ENCODE data around the gene NFX1.

DNA sequence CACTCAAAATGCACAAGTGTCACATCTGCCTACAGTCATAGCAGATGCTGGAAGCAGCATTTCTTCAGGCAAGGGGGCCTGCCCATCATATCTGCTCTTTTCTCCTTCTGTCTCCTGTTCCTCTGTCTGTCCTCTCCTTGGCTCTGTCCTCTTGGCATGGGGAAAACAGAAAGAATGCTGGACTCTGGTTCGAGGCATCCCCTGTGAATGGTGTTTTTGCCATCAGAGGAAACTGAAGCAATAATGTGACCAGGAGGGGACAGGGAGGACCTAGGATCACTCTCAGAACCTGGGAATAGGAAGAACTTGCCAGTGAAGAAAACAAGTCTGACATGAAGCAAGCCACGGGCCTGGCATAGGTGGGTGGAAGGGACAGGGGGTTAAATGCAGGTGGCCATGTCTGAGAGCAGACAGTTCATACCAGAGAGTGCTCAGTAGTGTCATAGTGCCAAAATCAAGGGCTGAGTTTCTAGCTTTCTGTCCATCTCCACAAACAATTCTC is 76.7 kb downstream of the NFX1 start:
- no peak for TF ChIP-seq POLR2A (IDR thresholded peaks at IDR 0.05)
- TF ChIP-seq POLR2AphosphoS5 (IDR thresholded peaks at IDR 0.05): no peak
- TF ChIP-seq, protein P1, sequence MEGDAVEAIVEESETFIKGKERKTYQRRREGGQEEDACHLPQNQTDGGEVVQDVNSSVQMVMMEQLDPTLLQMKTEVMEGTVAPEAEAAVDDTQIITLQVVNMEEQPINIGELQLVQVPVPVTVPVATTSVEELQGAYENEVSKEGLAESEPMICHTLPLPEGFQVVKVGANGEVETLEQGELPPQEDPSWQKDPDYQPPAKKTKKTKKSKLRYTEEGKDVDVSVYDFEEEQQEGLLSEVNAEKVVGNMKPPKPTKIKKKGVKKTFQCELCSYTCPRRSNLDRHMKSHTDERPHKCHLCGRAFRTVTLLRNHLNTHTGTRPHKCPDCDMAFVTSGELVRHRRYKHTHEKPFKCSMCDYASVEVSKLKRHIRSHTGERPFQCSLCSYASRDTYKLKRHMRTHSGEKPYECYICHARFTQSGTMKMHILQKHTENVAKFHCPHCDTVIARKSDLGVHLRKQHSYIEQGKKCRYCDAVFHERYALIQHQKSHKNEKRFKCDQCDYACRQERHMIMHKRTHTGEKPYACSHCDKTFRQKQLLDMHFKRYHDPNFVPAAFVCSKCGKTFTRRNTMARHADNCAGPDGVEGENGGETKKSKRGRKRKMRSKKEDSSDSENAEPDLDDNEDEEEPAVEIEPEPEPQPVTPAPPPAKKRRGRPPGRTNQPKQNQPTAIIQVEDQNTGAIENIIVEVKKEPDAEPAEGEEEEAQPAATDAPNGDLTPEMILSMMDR (IDR thresholded peaks at IDR 0.05): no peak
- TF ChIP-seq EP300 (IDR thresholded peaks at IDR 0.05): no peak

All from stomach (tissue), 4 donors.